ENCODE measurements around the gene MRPS18A.
"Not testable (repeated sequence)": the region's sequence is repeated elsewhere in the genome, so short reads cannot be mapped to it uniquely, and the experiment has no call there.

Gene MRPS18A

GRCh38 chr6:43716099-43716498, 28.5 kb upstream of the MRPS18A start:
- DNase-seq, result no peak

- DNase-seq, result no peak
These were observed 27.6 kb upstream of the MRPS18A start for GRCh38 chr6:43715056-43715788.

GRCh38 chr6:43714311-43715055, 26.9 kb upstream of the MRPS18A start:
- DNase-seq, result no peak

GRCh38 chr6:43713643-43714310, 26.2 kb upstream of the MRPS18A start:
- DNase-seq, result no peak

GRCh38 chr6:43712579-43712978, 25.0 kb upstream of the MRPS18A start:
- DNase-seq, result no peak

- DNase-seq, result no peak
These were observed 23.0 kb upstream of the MRPS18A start for GRCh38 chr6:43710576-43710975.

- no peak for DNase-seq
These were observed 22.2 kb upstream of the MRPS18A start for GRCh38 chr6:43709654-43710303.

- no peak for DNase-seq
These were observed 21.5 kb upstream of the MRPS18A start for GRCh38 chr6:43708860-43709653.

GRCh38 chr6:43707767-43708166, 20.2 kb upstream of the MRPS18A start:
- no peak for DNase-seq

- no peak for DNase-seq
These were observed 19.7 kb upstream of the MRPS18A start for GRCh38 chr6:43707269-43707668.

- no peak for DNase-seq
These were observed 19.2 kb upstream of the MRPS18A start for GRCh38 chr6:43706788-43707187.

GRCh38 chr6:43705996-43706395, 18.4 kb upstream of the MRPS18A start:
- no peak for DNase-seq

GRCh38 chr6:43703512-43704429, 16.2 kb upstream of the MRPS18A start:
- DNase-seq, result no peak

GRCh38 chr6:43702534-43703440, 15.2 kb upstream of the MRPS18A start:
- peak; percentile 5 for DNase-seq

- DNase-seq, result no peak
These were observed 14.6 kb upstream of the MRPS18A start for GRCh38 chr6:43702171-43702533.

- not testable (repeated sequence) for DNase-seq
These were observed 13.5 kb upstream of the MRPS18A start for GRCh38 chr6:43700939-43701560.

GRCh38 chr6:43699564-43700186, 12.1 kb upstream of the MRPS18A start:
- peak; percentile 1 for DNase-seq

GRCh38 chr6:43698584-43699349, 11.2 kb upstream of the MRPS18A start:
- peak; percentile 84 for DNase-seq

- DNase-seq, result no peak
These were observed 9.8 kb upstream of the MRPS18A start for GRCh38 chr6:43697421-43697820.
